WERI-Rb-1 (cell line): ENCODE data around the gene IMMP2L.

Source experiments
- DNase-seq: peaks from one replicate; pipeline ENCODE4 v3.0.0-alpha.2; 2020
- H3K27ac ChIP-seq: fragments of 250-450 bp; sonication (Bioruptor Pico); 2 replicates; pipeline ENCODE4 v1.5.1; 2020; ENCODE audit warnings: mild to moderate bottlenecking, moderate library complexity
- H3K27me3 ChIP-seq: fragments of 250-450 bp; sonication (Bioruptor Pico); 2 replicates; pipeline ENCODE4 v1.5.1; 2021; ENCODE audit warnings: mild to moderate bottlenecking, low read depth, moderate library complexity; ENCODE audit not compliant: insufficient read depth, severe bottlenecking
- H3K36me3 ChIP-seq: fragments of 250-450 bp; sonication (Bioruptor Pico); 2 replicates; pipeline ENCODE4 v1.5.1; 2020; ENCODE audit warnings: mild to moderate bottlenecking, moderate library complexity
- H3K4me3 ChIP-seq: 2 replicates; pipeline ENCODE4 v1.5.1; 2011; ENCODE audit warnings: low read depth, mild to moderate bottlenecking, control low read depth, low read length
- H3K9me3 ChIP-seq: fragments of 250-450 bp; sonication (Bioruptor Pico); 2 replicates; pipeline ENCODE4 v1.5.1; 2021; ENCODE audit warnings: mild to moderate bottlenecking, moderate library complexity; ENCODE audit not compliant: severe bottlenecking
- TF ChIP-seq, protein P1 (sequence below): IDR thresholded peaks from 2 replicates; pipeline ENCODE4 v1.5.1; 2011; ENCODE audit warnings: low read depth, mild to moderate bottlenecking, control low read depth, inconsistent platforms, low read length

The IMMP2L gene

GRCh38 chr7:110922906-110923305, 639.4 kb downstream of the IMMP2L start:
- DNase-seq = no peak
- Histone ChIP-seq H3K27ac (no peak overlapping the region), H3K4me3 (no peak overlapping the region)

GRCh38 chr7:110921595-110922151, 640.6 kb downstream of the IMMP2L start:
- TF ChIP-seq, protein P1, sequence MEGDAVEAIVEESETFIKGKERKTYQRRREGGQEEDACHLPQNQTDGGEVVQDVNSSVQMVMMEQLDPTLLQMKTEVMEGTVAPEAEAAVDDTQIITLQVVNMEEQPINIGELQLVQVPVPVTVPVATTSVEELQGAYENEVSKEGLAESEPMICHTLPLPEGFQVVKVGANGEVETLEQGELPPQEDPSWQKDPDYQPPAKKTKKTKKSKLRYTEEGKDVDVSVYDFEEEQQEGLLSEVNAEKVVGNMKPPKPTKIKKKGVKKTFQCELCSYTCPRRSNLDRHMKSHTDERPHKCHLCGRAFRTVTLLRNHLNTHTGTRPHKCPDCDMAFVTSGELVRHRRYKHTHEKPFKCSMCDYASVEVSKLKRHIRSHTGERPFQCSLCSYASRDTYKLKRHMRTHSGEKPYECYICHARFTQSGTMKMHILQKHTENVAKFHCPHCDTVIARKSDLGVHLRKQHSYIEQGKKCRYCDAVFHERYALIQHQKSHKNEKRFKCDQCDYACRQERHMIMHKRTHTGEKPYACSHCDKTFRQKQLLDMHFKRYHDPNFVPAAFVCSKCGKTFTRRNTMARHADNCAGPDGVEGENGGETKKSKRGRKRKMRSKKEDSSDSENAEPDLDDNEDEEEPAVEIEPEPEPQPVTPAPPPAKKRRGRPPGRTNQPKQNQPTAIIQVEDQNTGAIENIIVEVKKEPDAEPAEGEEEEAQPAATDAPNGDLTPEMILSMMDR = no peak
- H3K27ac ChIP-seq = no peak overlapping the region
- no peak overlapping the region for H3K4me3 ChIP-seq
- no peaks in the 10 kb centered on the region for H3K36me3 ChIP-seq
- no peaks in the 10 kb centered on the region for H3K27me3 ChIP-seq
- H3K9me3 ChIP-seq = no peaks in the 10 kb centered on the region
- DNase-seq = no peak

More at GRCh38 chr7:110922906-110923305, 639.4 kb downstream of the IMMP2L start:
- H3K27me3 ChIP-seq = no peaks in the 10 kb centered on the region
- TF ChIP-seq, protein P1 = no peak
- H3K36me3 ChIP-seq = no peaks in the 10 kb centered on the region
- no peaks in the 10 kb centered on the region for H3K9me3 ChIP-seq

- no peak overlapping the region for H3K27ac ChIP-seq
- no peak for DNase-seq
- H3K9me3 ChIP-seq = no peaks in the 10 kb centered on the region
- H3K4me3 ChIP-seq = no peak overlapping the region
- TF ChIP-seq, protein P1 = no peak
- H3K27me3 ChIP-seq = no peaks in the 10 kb centered on the region
- H3K36me3 ChIP-seq = no peaks in the 10 kb centered on the region
Observed at GRCh38 chr7:110918949-110919548, 643.2 kb downstream of the IMMP2L start.

DNA sequence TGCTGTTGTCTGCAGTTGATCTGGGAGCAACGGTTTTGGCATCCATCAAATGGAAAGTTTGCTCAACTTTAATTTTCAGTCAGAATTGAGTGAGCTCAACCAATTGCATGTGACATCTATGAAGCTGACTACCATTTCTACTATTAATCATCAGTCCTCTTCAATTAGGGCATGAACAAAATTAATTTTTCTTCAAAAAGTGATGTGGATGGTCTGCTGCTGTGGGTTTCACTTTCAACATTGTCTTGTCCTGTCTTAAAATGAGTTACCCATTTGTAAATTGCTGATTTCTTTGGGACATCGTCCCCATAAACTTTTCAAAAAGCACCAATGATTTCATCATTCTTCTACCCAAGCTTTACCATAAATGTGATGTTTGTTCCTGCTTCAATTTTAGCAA, 648.0 kb downstream of the IMMP2L start:
- Histone ChIP-seq H3K4me3 (no peak overlapping the region), H3K36me3 (no peaks in the 10 kb centered on the region), H3K9me3 (no peaks in the 10 kb centered on the region), H3K27ac (no peak overlapping the region), H3K27me3 (no peaks in the 10 kb centered on the region)
- TF ChIP-seq, protein P1 = no peak
- no peak for DNase-seq

- H3K36me3 ChIP-seq = no peaks in the 10 kb centered on the region
- DNase-seq = no peak
- no peaks in the 10 kb centered on the region for H3K27me3 ChIP-seq
- TF ChIP-seq, protein P1 = no peak
- no peaks in the 10 kb centered on the region for H3K9me3 ChIP-seq
- H3K4me3 ChIP-seq = no peak overlapping the region
- H3K27ac ChIP-seq = no peak overlapping the region
Observed at GRCh38 chr7:110911632-110912031, 650.7 kb downstream of the IMMP2L start.

DNA sequence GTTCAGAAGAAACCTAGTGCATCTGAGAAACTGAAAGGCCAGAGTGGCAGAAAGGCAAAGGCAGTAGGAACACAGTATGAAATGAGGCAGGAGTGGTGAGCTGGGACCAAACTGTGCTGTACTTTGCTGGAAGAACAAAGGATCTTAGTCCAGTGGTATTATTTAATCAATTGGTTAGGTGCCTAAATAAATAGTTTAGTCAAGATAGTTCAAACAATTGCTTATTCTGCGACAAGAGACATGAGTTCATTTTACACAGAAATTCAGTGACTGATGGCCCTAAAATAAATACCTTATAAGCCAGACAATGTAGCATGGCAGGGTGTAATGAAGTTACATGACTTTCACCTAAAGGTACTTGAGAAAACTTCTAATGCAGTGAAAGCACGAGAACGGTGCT, 653.2 kb downstream of the IMMP2L start:
- TF ChIP-seq, protein P1 = no peak
- no peak for DNase-seq
- H3K9me3 ChIP-seq = no peaks in the 10 kb centered on the region

More for the DNA sequence above, 653.2 kb downstream of the IMMP2L start:
- Histone ChIP-seq H3K27me3 (no peaks in the 10 kb centered on the region), H3K36me3 (no peaks in the 10 kb centered on the region), H3K27ac (no peak overlapping the region), H3K4me3 (no peak overlapping the region)
